ENCODE data around the gene NCK2. TPM values are rescaled to one million over a fixed set of nuclear protein-coding genes. Genes with fewer than 3 reads are reported as not detected.

The NCK2 gene
- total and polyA plus RNA-seq, 2 of the 4 experiments (the other 2 are of a cell fraction): 15.8 to 22.2 TPM

GRCh38 chr2:105932582-105932981 lies 187.9 kb downstream of the NCK2 start:
- H3K56ac ChIP-seq (ENCODE audit: extremely low read depth, insufficient read depth, low read length): no peak overlapping the region
- in situ Hi-C loops (cut with MboI; ENCODE audit: low sequenced_read_pairs): no loop called here

More at GRCh38 chr2:105932582-105932981, 187.9 kb downstream of the NCK2 start:
- H2BK120ac ChIP-seq (ENCODE audit: low read depth, low read length): no peak overlapping the region
- no peak overlapping the region for H3K23ac ChIP-seq (ENCODE audit: low read depth, low read length)
- H3K79me1 ChIP-seq (ENCODE audit: low read depth in 1 of 2, low read length in 2 of 2): no peaks in the 10 kb centered on the region
- H2BK15ac ChIP-seq (ENCODE audit: low read depth, low read length): no peak overlapping the region
- CTCF ChIA-PET: no interaction called here
- H3K18ac ChIP-seq (ENCODE audit: low read depth, low read length): no peak overlapping the region
- no peak overlapping the region for H2AFZ ChIP-seq (replicated peaks; ENCODE audit: low read length, poor library complexity)
- no peaks in the 10 kb centered on the region for H3K4me1 ChIP-seq (ENCODE audit: control insufficient read depth, insufficient read depth, low read length)
- TF ChIP-seq FOS (IDR thresholded peaks at IDR 0.05; ENCODE audit: low read depth, low read length) (no peak), POLR2A (IDR thresholded peaks at IDR 0.05; ENCODE audit: low read depth, low read length) (no peak), MXI1 (IDR thresholded peaks at IDR 0.05; ENCODE audit: borderline replicate concordance, low read depth, low read length) (no peak), NFE2L2 (IDR thresholded peaks at IDR 0.05; ENCODE audit: low read depth, low read length) (no peak), CEBPB (IDR thresholded peaks at IDR 0.05; ENCODE audit: low read depth, low read length) (no peak), RFX5 (IDR thresholded peaks at IDR 0.05; ENCODE audit: low read depth, low read length) (no peak), SMC3 (IDR thresholded peaks at IDR 0.05; ENCODE audit: low read depth, low read length) (no peak), MAFK (IDR thresholded peaks at IDR 0.05; ENCODE audit: low read depth, low read length) (no peak), CTCF (conservative IDR thresholded peaks at IDR 0.05; ENCODE audit: low read depth, low read length) (no peak), ELK1 (IDR thresholded peaks at IDR 0.05; ENCODE audit: borderline replicate concordance, low read depth, low read length) (no peak), RAD21 (IDR thresholded peaks at IDR 0.05; ENCODE audit: low read length) (no peak), CHD1 (IDR thresholded peaks at IDR 0.05; ENCODE audit: low read depth, low read length) (no peak), MAZ (IDR thresholded peaks at IDR 0.05; ENCODE audit: borderline replicate concordance, low read depth, low read length) (no peak), RCOR1 (IDR thresholded peaks at IDR 0.05; ENCODE audit: insufficient replicate concordance, low read length) (no peak), BHLHE40 (IDR thresholded peaks at IDR 0.05; ENCODE audit: low read depth, low read length) (no peak)
- TF ChIP-seq, protein P1, sequence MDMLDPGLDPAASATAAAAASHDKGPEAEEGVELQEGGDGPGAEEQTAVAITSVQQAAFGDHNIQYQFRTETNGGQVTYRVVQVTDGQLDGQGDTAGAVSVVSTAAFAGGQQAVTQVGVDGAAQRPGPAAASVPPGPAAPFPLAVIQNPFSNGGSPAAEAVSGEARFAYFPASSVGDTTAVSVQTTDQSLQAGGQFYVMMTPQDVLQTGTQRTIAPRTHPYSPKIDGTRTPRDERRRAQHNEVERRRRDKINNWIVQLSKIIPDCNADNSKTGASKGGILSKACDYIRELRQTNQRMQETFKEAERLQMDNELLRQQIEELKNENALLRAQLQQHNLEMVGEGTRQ (IDR thresholded peaks at IDR 0.05; ENCODE audit: low read depth, low read length): no peak
- peaks cover 23% of the 10 kb centered on the region for H3K27me3 ChIP-seq (ENCODE audit: control insufficient read depth, insufficient read depth, low read length)
- WGBS, 2 experiments (ENCODE audit: extremely low coverage in 2 of 2, insufficient read length in 1 of 2): 40% methylated on average over 2 of the region's 5 CpGs; no CpG with 5 or more reads in 1 of the 2 experiments
- H2AK5ac ChIP-seq (ENCODE audit: low read depth, low read length): no peak overlapping the region
- no peak overlapping the region for H2BK20ac ChIP-seq (ENCODE audit: low read depth, low read length)
- no peaks in the 10 kb centered on the region for H3K9me3 ChIP-seq (ENCODE audit: control insufficient read depth, insufficient read depth, low read length)
- no peak overlapping the region for H4K91ac ChIP-seq (ENCODE audit: insufficient read depth, low read depth, low read length)
- no peak overlapping the region for H2BK5ac ChIP-seq (ENCODE audit: low read depth, low read length, poor library complexity, severe bottlenecking)
- POLR2A ChIA-PET (ENCODE audit: unreplicated experiment): no interaction called here
- no peak overlapping the region for H4K8ac ChIP-seq (ENCODE audit: low read depth in 2 of 2, low read length in 2 of 2)
- intact Hi-C loops (cut with micrococcal nuclease): no loop called here
- BruUV-seq (replicated peaks): no TSS peak
- ATAC-seq (ENCODE audit: low read depth): no peak
- H3K14ac ChIP-seq (replicated peaks; ENCODE audit: low read depth, low read length): no peak overlapping the region
- H4K20me1 ChIP-seq (ENCODE audit: insufficient read depth, low read length): no peaks in the 10 kb centered on the region
- H3K4me3 ChIP-seq (ENCODE audit: insufficient read depth, low read depth, low read length): no peak overlapping the region
- no peak overlapping the region for H3K4ac ChIP-seq (ENCODE audit: low read depth, low read length)
- no peak overlapping the region for H3K9ac ChIP-seq (ENCODE audit: low read depth, low read length)
- dilution Hi-C loops (cut with HindIII; ENCODE audit: low sequenced_read_pairs, unreplicated experiment): no loop called here
- H3K36me3 ChIP-seq (ENCODE audit: control insufficient read depth, insufficient read depth, low read length): no peaks in the 10 kb centered on the region
- H4K5ac ChIP-seq (ENCODE audit: low read depth, low read length): no peak overlapping the region
- H2AK9ac ChIP-seq (replicated peaks; ENCODE audit: low read depth, low read length, poor library complexity): no peak overlapping the region
- no peak overlapping the region for H3K4me2 ChIP-seq (ENCODE audit: low read depth, low read length)
- no peaks in the 10 kb centered on the region for H3K9me1 ChIP-seq (ENCODE audit: insufficient read depth, low read length)
- no peak for DNase-seq
- H3K27ac ChIP-seq (ENCODE audit: insufficient read depth, low read length): no peak overlapping the region

All from IMR-90 (cell line).